ENCODE data around the gene COQ5. TPM values are rescaled to one million over a fixed set of nuclear protein-coding genes. Genes with fewer than 3 reads are reported as not detected.

COQ5 gene, protein sequence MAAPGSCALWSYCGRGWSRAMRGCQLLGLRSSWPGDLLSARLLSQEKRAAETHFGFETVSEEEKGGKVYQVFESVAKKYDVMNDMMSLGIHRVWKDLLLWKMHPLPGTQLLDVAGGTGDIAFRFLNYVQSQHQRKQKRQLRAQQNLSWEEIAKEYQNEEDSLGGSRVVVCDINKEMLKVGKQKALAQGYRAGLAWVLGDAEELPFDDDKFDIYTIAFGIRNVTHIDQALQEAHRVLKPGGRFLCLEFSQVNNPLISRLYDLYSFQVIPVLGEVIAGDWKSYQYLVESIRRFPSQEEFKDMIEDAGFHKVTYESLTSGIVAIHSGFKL
- total RNA-seq, result 31.8 and 38.5 TPM in 2 replicates
- polyA plus RNA-seq, result 32.1 and 39.1 TPM in 2 replicates
- polyA plus RNA-seq (2012), result 32.8 and 34.0 TPM in 2 replicates
- 6.9 and 7.1 TPM in 2 replicates for polyA minus RNA-seq (ENCODE audit: low replicate concordance)

DNA sequence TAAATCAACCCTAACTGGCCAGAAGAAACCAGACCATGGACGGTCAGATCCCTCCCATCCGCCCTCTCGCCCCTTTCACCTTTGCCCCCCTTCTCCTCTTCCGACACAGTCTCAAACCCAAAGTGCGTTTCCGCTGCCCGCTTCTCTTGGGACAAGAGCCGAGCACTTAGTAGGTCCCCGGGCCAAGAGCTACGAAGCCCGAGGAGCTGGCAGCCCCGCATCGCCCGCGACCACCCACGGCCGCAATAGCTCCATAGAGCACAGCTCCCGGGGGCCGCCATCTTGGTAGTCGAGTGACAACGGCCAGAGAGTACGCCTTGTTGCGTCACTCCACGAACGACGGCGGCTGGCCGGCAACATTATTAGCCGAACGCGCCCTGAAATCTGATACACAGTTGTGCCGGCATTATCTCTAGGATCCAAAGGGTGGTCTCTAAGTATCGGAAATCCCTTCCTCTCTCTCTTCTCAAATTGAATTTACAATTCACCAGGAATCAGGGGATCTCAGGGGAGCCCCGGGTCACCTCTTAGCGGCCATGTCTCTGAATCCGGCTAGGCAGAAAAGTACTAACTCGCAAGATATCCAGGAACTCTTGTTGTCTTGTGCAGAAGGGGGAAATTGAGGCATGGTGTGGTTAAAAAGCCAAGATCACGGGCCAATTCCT, at the start of gene COQ5:
Gene COQ5, minus strand, starts transcription at position 298 of the 665 bp plus-strand sequence. Its CDS starts 17 bp downstream, at position 281.
- no peaks in the 10 kb centered on the region for H4K20me1 ChIP-seq (ENCODE audit: control insufficient read depth, extremely low read depth, insufficient read depth, low read length)
- peak within 1 kb of the TSS; percentile 71 to 91 (median 86) for H3K4me3 ChIP-seq (replicated peaks in 1 of 4; ENCODE audit: control extremely low read depth in 1 of 4, insufficient read depth in 1 of 4, low read depth in 3 of 4, low read length in 4 of 4)
- peak within 1 kb of the TSS; percentile 97 for H3K4me2 ChIP-seq (ENCODE audit: extremely low read depth, insufficient read depth, low read length)
- no peaks in the 10 kb centered on the region for H3K27me3 ChIP-seq (ENCODE audit: control insufficient read depth, insufficient read depth, low read length)
- peak; percentile 81 to 87 for DNase-seq (ENCODE audit: low read depth in 2 of 2)
- H3K79me2 ChIP-seq (ENCODE audit: control insufficient read depth, insufficient read depth, low read length), result peaks cover 7% of the 10 kb centered on the region
- H3K9me3 ChIP-seq (ENCODE audit: control insufficient read depth, insufficient read depth, low read depth, low read length), result no peaks in the 10 kb centered on the region
- peak within 1 kb of the TSS; percentile 93 for H3K27ac ChIP-seq (ENCODE audit: insufficient read depth, low read length)
- H3K4me1 ChIP-seq (ENCODE audit: control insufficient read depth, extremely low read depth, insufficient read depth, low read length), result peaks cover 5% of the 10 kb centered on the region
- peak within 1 kb of the TSS; percentile 93 for H3K9ac ChIP-seq (ENCODE audit: insufficient read depth, low read length)
- TF ChIP-seq, protein P1, sequence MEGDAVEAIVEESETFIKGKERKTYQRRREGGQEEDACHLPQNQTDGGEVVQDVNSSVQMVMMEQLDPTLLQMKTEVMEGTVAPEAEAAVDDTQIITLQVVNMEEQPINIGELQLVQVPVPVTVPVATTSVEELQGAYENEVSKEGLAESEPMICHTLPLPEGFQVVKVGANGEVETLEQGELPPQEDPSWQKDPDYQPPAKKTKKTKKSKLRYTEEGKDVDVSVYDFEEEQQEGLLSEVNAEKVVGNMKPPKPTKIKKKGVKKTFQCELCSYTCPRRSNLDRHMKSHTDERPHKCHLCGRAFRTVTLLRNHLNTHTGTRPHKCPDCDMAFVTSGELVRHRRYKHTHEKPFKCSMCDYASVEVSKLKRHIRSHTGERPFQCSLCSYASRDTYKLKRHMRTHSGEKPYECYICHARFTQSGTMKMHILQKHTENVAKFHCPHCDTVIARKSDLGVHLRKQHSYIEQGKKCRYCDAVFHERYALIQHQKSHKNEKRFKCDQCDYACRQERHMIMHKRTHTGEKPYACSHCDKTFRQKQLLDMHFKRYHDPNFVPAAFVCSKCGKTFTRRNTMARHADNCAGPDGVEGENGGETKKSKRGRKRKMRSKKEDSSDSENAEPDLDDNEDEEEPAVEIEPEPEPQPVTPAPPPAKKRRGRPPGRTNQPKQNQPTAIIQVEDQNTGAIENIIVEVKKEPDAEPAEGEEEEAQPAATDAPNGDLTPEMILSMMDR (conservative IDR thresholded peaks at IDR 0.05 in 1 of 2, IDR thresholded peaks at IDR 0.05 in 1 of 2; ENCODE audit: low read depth in 1 of 2, low read length in 2 of 2), result no peak
- no peak for TF ChIP-seq EZH2 (IDR thresholded peaks at IDR 0.05; ENCODE audit: low read length, missing control alignments)
- H3K36me3 ChIP-seq (ENCODE audit: control insufficient read depth, insufficient read depth, low read length), result no peaks in the 10 kb centered on the region
- peak within 1 kb of the TSS; percentile 88 for H2AFZ ChIP-seq (ENCODE audit: low read length)

DNA sequence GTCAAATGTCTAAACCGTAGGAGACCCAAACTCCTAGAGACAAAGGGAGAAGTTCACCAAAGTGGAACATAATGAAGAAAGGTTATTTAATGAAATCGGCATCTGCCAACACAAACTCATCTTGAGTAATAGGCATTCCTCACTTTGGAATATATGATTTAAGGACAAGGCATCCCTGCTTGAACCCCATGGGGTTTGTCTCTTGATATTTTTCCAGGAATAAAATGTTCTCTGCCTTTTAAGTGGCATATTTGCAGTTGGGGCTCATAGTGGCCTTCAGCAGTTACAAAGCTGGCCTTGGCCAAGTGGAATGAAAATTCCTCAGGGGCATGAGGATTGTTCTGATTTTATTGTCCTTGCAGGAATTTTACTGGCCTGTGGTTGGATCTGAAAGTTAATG, 45.1 kb upstream of the COQ5 start:
- Histone ChIP-seq H3K79me2 (ENCODE audit: control insufficient read depth, insufficient read depth, low read length) (no peaks in the 10 kb centered on the region), H3K4me1 (ENCODE audit: control insufficient read depth, extremely low read depth, insufficient read depth, low read length) (no peaks in the 10 kb centered on the region), H3K27ac (ENCODE audit: insufficient read depth, low read length) (no peak overlapping the region), H3K36me3 (ENCODE audit: control insufficient read depth, insufficient read depth, low read length) (peaks cover 18% of the 10 kb centered on the region), H2AFZ (ENCODE audit: low read length) (no peak overlapping the region), H3K4me2 (ENCODE audit: extremely low read depth, insufficient read depth, low read length) (no peak overlapping the region), H3K4me3 (replicated peaks in 1 of 4; ENCODE audit: control extremely low read depth in 1 of 4, insufficient read depth in 1 of 4, low read depth in 3 of 4, low read length in 4 of 4) (no peak overlapping the region), H3K9me3 (ENCODE audit: control insufficient read depth, insufficient read depth, low read depth, low read length) (no peaks in the 10 kb centered on the region), H3K9ac (ENCODE audit: insufficient read depth, low read length) (no peak overlapping the region), H4K20me1 (ENCODE audit: control insufficient read depth, extremely low read depth, insufficient read depth, low read length) (no peaks in the 10 kb centered on the region), H3K27me3 (ENCODE audit: control insufficient read depth, insufficient read depth, low read length) (no peaks in the 10 kb centered on the region)
- TF ChIP-seq EZH2 (IDR thresholded peaks at IDR 0.05; ENCODE audit: low read length, missing control alignments), result no peak
- TF ChIP-seq, protein P1 (conservative IDR thresholded peaks at IDR 0.05 in 1 of 2, IDR thresholded peaks at IDR 0.05 in 1 of 2; ENCODE audit: low read depth in 1 of 2, low read length in 2 of 2), result no peak
- no peak for DNase-seq (ENCODE audit: low read depth in 2 of 2)

DNA sequence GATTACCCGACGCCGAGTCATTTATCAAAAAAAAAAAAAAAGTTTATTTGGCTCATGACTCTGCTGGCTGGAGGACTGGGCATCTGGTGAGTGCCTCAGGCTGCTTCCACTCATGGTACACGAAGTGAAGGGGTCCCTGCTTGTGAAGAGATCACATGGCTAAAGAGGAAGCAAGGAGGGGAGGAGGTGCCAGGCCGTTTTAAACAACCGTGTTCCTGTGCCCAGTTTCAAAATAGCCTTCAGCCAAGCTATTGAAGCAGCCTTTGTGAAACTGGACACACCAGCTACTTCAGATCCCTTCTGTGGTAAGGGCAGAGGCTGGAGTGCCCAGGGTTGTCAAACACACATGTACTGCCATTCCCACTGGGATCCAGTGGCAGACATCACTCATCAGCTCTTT, 44.6 kb upstream of the COQ5 start:
- Histone ChIP-seq H2AFZ (ENCODE audit: low read length) (no peak overlapping the region), H3K4me1 (ENCODE audit: control insufficient read depth, extremely low read depth, insufficient read depth, low read length) (no peaks in the 10 kb centered on the region), H3K36me3 (ENCODE audit: control insufficient read depth, insufficient read depth, low read length) (peaks cover 17% of the 10 kb centered on the region), H3K9ac (ENCODE audit: insufficient read depth, low read length) (no peak overlapping the region), H3K79me2 (ENCODE audit: control insufficient read depth, insufficient read depth, low read length) (no peaks in the 10 kb centered on the region), H4K20me1 (ENCODE audit: control insufficient read depth, extremely low read depth, insufficient read depth, low read length) (no peaks in the 10 kb centered on the region), H3K4me3 (replicated peaks in 1 of 4; ENCODE audit: control extremely low read depth in 1 of 4, insufficient read depth in 1 of 4, low read depth in 3 of 4, low read length in 4 of 4) (no peak overlapping the region), H3K27me3 (ENCODE audit: control insufficient read depth, insufficient read depth, low read length) (no peaks in the 10 kb centered on the region), H3K4me2 (ENCODE audit: extremely low read depth, insufficient read depth, low read length) (no peak overlapping the region), H3K27ac (ENCODE audit: insufficient read depth, low read length) (no peak overlapping the region), H3K9me3 (ENCODE audit: control insufficient read depth, insufficient read depth, low read depth, low read length) (no peaks in the 10 kb centered on the region)
- DNase-seq (ENCODE audit: low read depth in 2 of 2), result no peak
- no peak for TF ChIP-seq EZH2 (IDR thresholded peaks at IDR 0.05; ENCODE audit: low read length, missing control alignments)
- TF ChIP-seq, protein P1 (conservative IDR thresholded peaks at IDR 0.05 in 1 of 2, IDR thresholded peaks at IDR 0.05 in 1 of 2; ENCODE audit: low read depth in 1 of 2, low read length in 2 of 2), result no peak
